Measurements from ENCODE around the gene MED7.
A peak's percentile ranks its signal among the peaks of the same experiment; 100 is the strongest.

DNA sequence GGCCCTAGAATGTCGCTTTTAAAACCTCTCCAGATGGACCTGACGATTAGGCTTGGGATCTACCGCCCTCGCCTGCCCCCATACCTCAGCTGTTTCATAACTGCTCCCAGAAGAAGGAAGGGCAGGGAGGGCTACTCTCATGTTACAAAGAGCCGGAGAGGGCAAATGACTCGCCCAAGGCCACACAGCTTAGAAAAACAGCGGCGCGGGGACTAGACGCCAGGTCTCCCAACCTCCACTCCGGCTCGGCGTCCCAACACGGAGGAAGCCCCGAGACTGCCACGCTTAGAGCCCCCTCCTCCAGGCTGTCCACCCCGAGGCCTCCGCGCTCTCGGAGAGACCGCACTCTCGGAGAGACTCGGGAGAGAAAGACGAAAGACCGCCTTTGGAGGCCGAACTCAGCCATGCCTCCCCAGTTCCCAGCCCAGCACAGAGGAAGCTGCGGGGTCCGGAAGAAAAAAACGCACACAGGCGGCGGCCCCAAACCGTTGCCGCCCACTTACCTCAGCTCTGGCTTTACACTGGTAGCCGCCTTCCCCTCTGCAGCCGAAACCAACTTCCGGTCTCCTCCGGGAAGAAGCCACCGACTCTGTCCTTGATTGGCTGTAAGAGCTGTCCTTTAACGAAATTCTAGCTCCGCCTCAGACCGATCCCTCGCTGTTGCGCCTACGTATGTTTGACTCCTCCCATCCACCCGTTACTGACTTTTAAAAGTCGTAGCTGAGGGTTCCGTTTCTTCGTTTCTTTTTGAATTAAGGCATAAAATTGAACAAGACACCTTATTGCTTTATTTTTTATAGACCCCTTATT is at the start of gene MED7:
- no peak for TF ChIP-seq EZH2 (IDR thresholded peaks at IDR 0.05; ENCODE audit: borderline replicate concordance, control insufficient read depth, low read depth, low read length)
- peak; percentile 23; the same call in 1 of the 2 replicates for TF ChIP-seq MLLT1 (IDR thresholded peaks at IDR 0.05)

Data from GM12878 (cell line).